Colonic mucosa (tissue), 4 donors: ENCODE measurements around the gene INKA1. TPM values are rescaled to one million over a fixed set of nuclear protein-coding genes. Genes with fewer than 3 reads are reported as not detected.
A peak's percentile ranks its signal among the peaks of the same experiment; 100 is the strongest.
"Not testable (repeated sequence)": the region's sequence is repeated elsewhere in the genome, so short reads cannot be mapped to it uniquely, and the experiment has no call there.

Experiments used
- DNase-seq: peaks from one replicate; pipeline ENCODE4 v3.0.0-alpha.2; 2020
- H3K27ac ChIP-seq: fragments of 200-600 bp; one replicate; pipeline ENCODE4 v1.8.0; 2021
- H3K27me3 ChIP-seq: fragments of 200-600 bp; one replicate; pipeline ENCODE4 v1.8.0; 2021
- H3K36me3 ChIP-seq: fragments of 200-600 bp; one replicate; pipeline ENCODE4 v1.8.0; 2021
- H3K4me1 ChIP-seq: fragments of 200-600 bp; one replicate; pipeline ENCODE4 v1.8.0; 2021; ENCODE audit warnings: mild to moderate bottlenecking
- H3K4me3 ChIP-seq: fragments of 200-600 bp; one replicate; pipeline ENCODE4 v1.8.0; 2021
- H3K9ac ChIP-seq, 2 donors: one replicate each; pipeline ENCODE4 v1.7.0; 2013; ENCODE audit warnings: control low read depth in 2 of 2, low read depth in 2 of 2, low read length in 2 of 2
- H3K9me3 ChIP-seq: fragments of 200-600 bp; one replicate; pipeline ENCODE4 v1.8.0; 2021
- intact Hi-C: fragments of 100-400 bp; cut with DNase I; formaldehyde crosslinking; loops from one replicate; pipeline ENCODE4 v1.14.1; 2022
- total RNA-seq, 2 donors: library from RNA; stranded (reverse); fragmentation: NEBNext Ultra II Directional in 1 of 2; extraction: Animal tissue kit (Norgen Biotek cat#: 25700) in 1 of 2; gene quantifications; one replicate each; pipeline ENCODE4 v1.2.1, GENCODE V29; 2021
- TF ChIP-seq, protein P1 (sequence below): fragments of 200-600 bp; IDR thresholded peaks from one replicate; pipeline ENCODE4 v1.8.0; 2022; ENCODE audit warnings: antibody characterized with exemption, mild to moderate bottlenecking
- donor health status: healthy.
- donor health status: DM: no; HTN: no; CAD: no.
- donor health status: DM: no; HTN: no; CAD: no.

Gene INKA1
- total RNA-seq, 2 donors from 2014 or later, result 0.57 to 0.88 TPM

DNA sequence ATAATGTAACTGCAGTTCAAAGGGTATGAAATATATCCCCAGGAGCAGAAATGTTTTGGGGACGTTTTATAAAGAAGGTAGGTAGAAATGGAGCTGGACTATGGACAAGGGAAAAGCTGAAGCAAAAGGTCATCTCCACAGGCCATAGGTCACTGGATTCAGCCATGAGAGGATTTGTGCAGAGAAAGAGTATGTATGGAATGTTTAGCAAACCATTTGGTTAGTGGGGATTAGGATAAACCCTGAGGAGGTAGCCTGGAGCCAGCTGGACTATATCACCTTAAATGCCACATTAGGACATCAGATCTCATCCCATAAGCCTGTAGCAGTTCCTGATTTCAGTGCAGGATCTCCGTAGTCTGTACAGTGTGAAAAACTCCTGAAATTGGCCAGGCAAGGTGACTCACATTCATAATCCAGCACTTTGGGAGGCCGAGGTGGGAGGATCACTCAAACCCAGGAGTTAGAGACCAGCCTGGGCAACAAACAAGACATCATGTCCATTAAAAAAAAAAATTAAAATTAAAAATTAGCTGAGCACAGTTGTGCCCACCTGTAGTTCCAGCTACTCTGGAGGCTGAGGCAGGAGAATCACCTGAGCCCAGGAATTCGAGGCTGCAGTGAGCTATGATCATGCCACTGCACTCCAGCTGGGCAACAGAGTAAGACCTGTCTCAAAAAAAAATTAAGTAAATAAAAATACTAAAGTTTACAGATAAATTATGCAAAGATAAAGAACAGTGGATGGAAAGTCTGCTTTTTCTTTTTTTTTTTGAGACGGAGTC, 21.5 kb upstream of the INKA1 start:
- Histone ChIP-seq H3K27me3 (no peaks in the 10 kb centered on the region), H3K4me3 (no peak overlapping the region), H3K4me1 (no peaks in the 10 kb centered on the region), H3K9ac (no peak overlapping the region), H3K27ac (no peak overlapping the region), H3K9me3 (no peaks in the 10 kb centered on the region), H3K36me3 (no peaks in the 10 kb centered on the region)
- TF ChIP-seq, protein P1, sequence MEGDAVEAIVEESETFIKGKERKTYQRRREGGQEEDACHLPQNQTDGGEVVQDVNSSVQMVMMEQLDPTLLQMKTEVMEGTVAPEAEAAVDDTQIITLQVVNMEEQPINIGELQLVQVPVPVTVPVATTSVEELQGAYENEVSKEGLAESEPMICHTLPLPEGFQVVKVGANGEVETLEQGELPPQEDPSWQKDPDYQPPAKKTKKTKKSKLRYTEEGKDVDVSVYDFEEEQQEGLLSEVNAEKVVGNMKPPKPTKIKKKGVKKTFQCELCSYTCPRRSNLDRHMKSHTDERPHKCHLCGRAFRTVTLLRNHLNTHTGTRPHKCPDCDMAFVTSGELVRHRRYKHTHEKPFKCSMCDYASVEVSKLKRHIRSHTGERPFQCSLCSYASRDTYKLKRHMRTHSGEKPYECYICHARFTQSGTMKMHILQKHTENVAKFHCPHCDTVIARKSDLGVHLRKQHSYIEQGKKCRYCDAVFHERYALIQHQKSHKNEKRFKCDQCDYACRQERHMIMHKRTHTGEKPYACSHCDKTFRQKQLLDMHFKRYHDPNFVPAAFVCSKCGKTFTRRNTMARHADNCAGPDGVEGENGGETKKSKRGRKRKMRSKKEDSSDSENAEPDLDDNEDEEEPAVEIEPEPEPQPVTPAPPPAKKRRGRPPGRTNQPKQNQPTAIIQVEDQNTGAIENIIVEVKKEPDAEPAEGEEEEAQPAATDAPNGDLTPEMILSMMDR, result no peak
- intact Hi-C loops, result no loop called here
- no peak for DNase-seq

DNA sequence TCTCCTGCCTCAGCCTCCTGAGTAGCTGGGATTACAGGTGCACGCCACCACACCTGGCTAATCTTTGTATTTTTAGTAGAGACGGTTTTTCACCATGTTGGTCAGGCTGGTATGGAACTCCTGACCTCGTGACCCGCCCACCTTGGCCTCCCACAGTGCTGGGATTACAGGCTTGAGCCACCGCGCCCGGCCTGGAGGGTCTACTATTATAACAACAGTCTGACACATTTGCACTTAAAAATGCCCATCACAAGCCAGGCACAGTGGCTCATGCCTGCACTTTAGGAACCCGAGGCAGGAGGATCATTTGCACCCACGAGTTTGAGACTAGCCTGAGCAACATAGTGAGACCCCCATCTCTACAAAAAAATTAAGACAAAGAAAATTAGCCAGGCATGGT, 20.8 kb upstream of the INKA1 start:
- H3K36me3 ChIP-seq, H3K27ac ChIP-seq, DNase-seq, H3K9ac ChIP-seq, H3K9me3 ChIP-seq, intact Hi-C loops, H3K27me3 ChIP-seq, H3K4me1 ChIP-seq, H3K4me3 ChIP-seq: not testable (repeated sequence)

DNA sequence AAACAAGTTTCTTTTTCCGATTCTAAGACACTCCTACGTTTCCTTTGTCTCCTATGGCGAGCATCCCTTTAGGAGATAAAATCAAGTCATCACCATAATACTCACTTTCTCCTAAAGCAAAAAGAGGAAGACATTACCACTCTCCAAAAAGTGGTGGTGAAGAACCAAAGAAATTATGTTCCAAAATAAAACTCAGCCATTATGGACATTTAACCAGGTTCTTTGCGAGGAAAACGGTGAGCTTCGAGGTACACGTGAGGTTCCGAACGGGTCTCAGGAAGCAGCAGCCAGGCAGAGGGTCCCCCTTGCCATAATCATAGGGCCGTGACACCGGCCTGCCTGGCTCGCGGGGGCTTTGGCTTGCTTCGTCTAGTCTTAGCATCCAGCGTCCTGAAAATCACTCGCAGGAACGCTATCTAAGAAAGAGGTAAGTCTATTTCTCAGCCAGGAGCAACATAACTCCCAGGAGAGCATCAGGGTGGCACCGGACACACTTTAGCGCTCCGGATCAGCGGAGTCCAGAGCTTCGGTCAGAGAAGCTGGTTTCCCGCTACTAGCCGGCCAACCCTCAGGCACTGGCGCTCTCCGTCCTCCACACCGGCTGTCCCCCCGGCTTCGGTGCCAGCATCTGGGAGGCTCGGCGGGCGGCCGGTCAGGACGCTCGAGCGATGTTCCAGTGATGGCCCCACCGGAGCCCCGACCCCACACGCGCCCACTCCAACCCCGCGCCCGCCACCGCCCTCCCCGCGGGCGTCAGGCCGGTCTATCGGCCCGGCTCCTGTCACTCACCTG, 17.3 kb upstream of the INKA1 start:
- intact Hi-C loops, result no loop called here
- H3K36me3 ChIP-seq, result no peaks in the 10 kb centered on the region
- no peaks in the 10 kb centered on the region for H3K9me3 ChIP-seq
- DNase-seq, result no peak
- peak overlapping the region; percentile 81 for H3K4me3 ChIP-seq
- H3K4me1 ChIP-seq, result no peaks in the 10 kb centered on the region
- TF ChIP-seq, protein P1, result no peak
- peak overlapping the region; percentile 84 to 89 for H3K9ac ChIP-seq
- H3K27me3 ChIP-seq, result no peaks in the 10 kb centered on the region
- H3K27ac ChIP-seq, result peak overlapping the region; percentile 91

DNA sequence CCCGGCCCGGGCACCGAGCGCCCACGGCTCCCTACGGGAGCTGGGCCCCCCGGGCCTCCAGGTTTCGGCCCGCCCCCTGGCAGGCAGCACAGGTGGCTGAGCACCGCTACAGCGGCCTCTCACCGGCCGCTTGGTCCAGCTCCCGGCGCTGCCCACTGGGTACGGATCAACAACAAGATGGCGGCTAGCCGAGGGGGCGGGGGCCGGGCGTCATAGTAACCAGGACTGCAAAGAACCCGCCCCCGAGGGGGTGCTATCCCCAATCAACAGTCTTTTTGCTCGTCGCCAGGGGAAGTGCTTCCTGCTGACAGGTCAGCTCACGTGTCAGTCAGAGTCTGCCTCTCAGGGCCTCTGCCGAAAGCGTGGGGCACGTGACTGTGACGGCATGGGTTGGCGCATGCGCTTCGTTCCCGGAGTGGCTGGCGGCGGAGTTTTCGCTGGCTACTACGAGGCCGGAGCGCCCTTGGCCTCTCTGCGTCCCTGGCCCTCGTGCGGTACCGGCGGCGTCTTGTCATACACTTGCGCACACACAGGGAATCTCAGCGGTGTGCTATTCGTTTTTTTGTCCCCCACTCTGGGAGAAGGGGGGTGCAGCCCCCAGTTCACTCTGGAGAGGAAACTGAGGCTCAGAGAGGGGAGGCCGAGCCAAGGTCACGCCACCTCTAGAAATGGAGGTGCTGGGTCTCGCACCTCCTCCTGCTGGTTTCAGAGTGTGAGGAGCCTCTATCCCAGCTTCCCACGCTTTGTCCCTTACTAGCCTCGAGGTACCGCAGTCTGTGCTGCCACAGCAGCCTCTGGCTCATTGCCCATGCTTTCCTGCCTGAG, 16.5 kb upstream of the INKA1 start, which contains the start of gene IP6K1:
IP6K1 (minus strand) TSS at position 186 of the 825 bp plus-strand sequence. CDS start 38,502 bp downstream, outside the sequence.
- Histone ChIP-seq H3K4me1 (no peaks in the 10 kb centered on the region), H3K9ac (peak within 1 kb of the TSS; percentile 85 to 89), H3K27me3 (no peaks in the 10 kb centered on the region), H3K9me3 (no peaks in the 10 kb centered on the region), H3K27ac (peak within 1 kb of the TSS; percentile 91), H3K4me3 (peak within 1 kb of the TSS; percentile 81), H3K36me3 (no peaks in the 10 kb centered on the region)
- peak; percentile 100 for DNase-seq
- intact Hi-C loops, result no loop called here
- TF ChIP-seq, protein P1, result no peak

DNA sequence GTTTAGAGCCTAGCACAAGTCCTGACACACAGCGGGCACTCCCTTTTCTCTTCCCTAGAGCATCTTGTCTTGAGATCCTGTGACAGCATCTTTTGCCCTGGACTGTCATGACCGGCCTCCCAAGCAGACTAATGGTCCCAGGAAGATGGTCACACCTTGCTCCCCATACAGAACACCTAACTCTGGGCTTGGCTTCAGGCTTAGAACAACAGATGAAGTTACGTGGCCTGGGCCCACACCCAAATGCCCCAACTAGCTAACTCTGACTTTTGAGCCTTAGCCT, 15.9 kb upstream of the INKA1 start:
- Histone ChIP-seq H3K4me3 (no peak overlapping the region), H3K4me1 (no peaks in the 10 kb centered on the region)

More for the DNA sequence above, 15.9 kb upstream of the INKA1 start:
- H3K27ac ChIP-seq, result peak overlapping the region; percentile 91
- intact Hi-C loops, result no loop called here
- TF ChIP-seq, protein P1, result no peak
- H3K27me3 ChIP-seq, result no peaks in the 10 kb centered on the region
- DNase-seq, result peak; percentile 41
- H3K9ac ChIP-seq, result peak overlapping the region; percentile 85 to 89
- H3K9me3 ChIP-seq, result no peaks in the 10 kb centered on the region
- no peaks in the 10 kb centered on the region for H3K36me3 ChIP-seq
